ES-I3 (cell line): ENCODE measurements around the gene PNPO.
A peak's percentile ranks its signal among the peaks of the same experiment; 100 is the strongest.
"Not testable (repeated sequence)": the region's sequence is repeated elsewhere in the genome, so short reads cannot be mapped to it uniquely, and the experiment has no call there.

Experiments used
- H3K36me3 ChIP-seq: 2 replicates; pipeline ENCODE4 v1.6.1; 2013; ENCODE audit warnings: mild to moderate bottlenecking, low read length, control low read depth, moderate library complexity; ENCODE audit not compliant: insufficient read depth
- H3K4me1 ChIP-seq: 2 replicates; pipeline ENCODE4 v1.6.1; 2013; ENCODE audit warnings: mild to moderate bottlenecking, control low read depth, low read length; ENCODE audit not compliant: insufficient read depth
- H3K9ac ChIP-seq: 2 replicates; pipeline ENCODE4 v1.6.1; 2013; ENCODE audit warnings: low read depth, mild to moderate bottlenecking, low read length, moderate library complexity
- H3K9me3 ChIP-seq: 2 replicates; pipeline ENCODE4 v1.6.1; 2013; ENCODE audit warnings: mild to moderate bottlenecking, low read length, moderate library complexity; ENCODE audit not compliant: control insufficient read depth, insufficient read depth

PNPO gene

GRCh38 chr17:47929218-47930000 lies 12.0 kb upstream of the PNPO start:
- Histone ChIP-seq H3K9ac (no peak overlapping the region), H3K36me3 (peaks cover 3% of the 10 kb centered on the region; the same call in 1 of the 2 replicates), H3K4me1 (no peaks in the 10 kb centered on the region), H3K9me3 (no peaks in the 10 kb centered on the region)

- Histone ChIP-seq H3K9me3 (no peaks in the 10 kb centered on the region), H3K36me3 (peaks cover 3% of the 10 kb centered on the region; the same call in 1 of the 2 replicates), H3K9ac (no peak overlapping the region), H3K4me1 (no peaks in the 10 kb centered on the region; the same call in 1 of the 2 replicates)
Measured at GRCh38 chr17:47931848-47932247, 9.5 kb upstream of the PNPO start.

GRCh38 chr17:47934856-47935255 lies 6.5 kb upstream of the PNPO start:
- no peaks in the 10 kb centered on the region; the same call in 1 of the 2 replicates for H3K36me3 ChIP-seq
- no peaks in the 10 kb centered on the region; the same call in 1 of the 2 replicates for H3K4me1 ChIP-seq
- no peak overlapping the region for H3K9ac ChIP-seq
- no peaks in the 10 kb centered on the region for H3K9me3 ChIP-seq

- H3K36me3 ChIP-seq, H3K4me1 ChIP-seq, H3K9ac ChIP-seq, H3K9me3 ChIP-seq: not testable (repeated sequence)
Measured at GRCh38 chr17:47935468-47935867, 5.9 kb upstream of the PNPO start.

GRCh38 chr17:47935961-47936360 lies 5.4 kb upstream of the PNPO start:
- H3K9ac ChIP-seq = no peak overlapping the region
- no peaks in the 10 kb centered on the region; the same call in 1 of the 2 replicates for H3K36me3 ChIP-seq
- no peaks in the 10 kb centered on the region; the same call in 1 of the 2 replicates for H3K4me1 ChIP-seq
- H3K9me3 ChIP-seq = no peaks in the 10 kb centered on the region

GRCh38 chr17:47937941-47938340 lies 3.4 kb upstream of the PNPO start:
- Histone ChIP-seq H3K4me1 (peaks cover 5% of the 10 kb centered on the region; the same call in 1 of the 2 replicates), H3K36me3 (no peaks in the 10 kb centered on the region; the same call in 1 of the 2 replicates), H3K9ac (no peak overlapping the region), H3K9me3 (no peaks in the 10 kb centered on the region)

- H3K9ac ChIP-seq = peak overlapping the region; percentile 33; the same call in 1 of the 2 replicates
- no peaks in the 10 kb centered on the region for H3K36me3 ChIP-seq
- no peaks in the 10 kb centered on the region for H3K9me3 ChIP-seq
- H3K4me1 ChIP-seq = peaks cover 5% of the 10 kb centered on the region; the same call in 1 of the 2 replicates
Measured at GRCh38 chr17:47942096-47942510, 732 bp downstream of the PNPO start.

GRCh38 chr17:47942568-47942967 lies 1.2 kb downstream of the PNPO start:
- no peak overlapping the region for H3K9ac ChIP-seq
- H3K9me3 ChIP-seq = no peaks in the 10 kb centered on the region
- peaks cover 5% of the 10 kb centered on the region; the same call in 1 of the 2 replicates for H3K4me1 ChIP-seq
- H3K36me3 ChIP-seq = no peaks in the 10 kb centered on the region

GRCh38 chr17:47945080-47945479 lies 3.7 kb downstream of the PNPO start:
- no peaks in the 10 kb centered on the region for H3K36me3 ChIP-seq
- H3K9ac ChIP-seq = no peak overlapping the region
- H3K4me1 ChIP-seq = peaks cover 16% of the 10 kb centered on the region
- no peaks in the 10 kb centered on the region for H3K9me3 ChIP-seq

- Histone ChIP-seq H3K9me3 (no peaks in the 10 kb centered on the region), H3K4me1 (peaks cover 16% of the 10 kb centered on the region), H3K9ac (no peak overlapping the region), H3K36me3 (no peaks in the 10 kb centered on the region)
Measured at GRCh38 chr17:47945529-47946508, 4.4 kb downstream of the PNPO start.

GRCh38 chr17:47946516-47946915 lies 5.1 kb downstream of the PNPO start:
- H3K36me3 ChIP-seq = no peaks in the 10 kb centered on the region

GRCh38 chr17:47946929-47947397 lies 5.6 kb downstream of the PNPO start:
- no peaks in the 10 kb centered on the region for H3K9me3 ChIP-seq
- H3K9ac ChIP-seq = no peak overlapping the region
- no peaks in the 10 kb centered on the region for H3K36me3 ChIP-seq
- H3K4me1 ChIP-seq = peaks cover 16% of the 10 kb centered on the region

More at GRCh38 chr17:47946516-47946915, 5.1 kb downstream of the PNPO start:
- Histone ChIP-seq H3K9ac (no peak overlapping the region), H3K4me1 (peaks cover 16% of the 10 kb centered on the region), H3K9me3 (no peaks in the 10 kb centered on the region)

GRCh38 chr17:47948706-47949196 lies 7.4 kb downstream of the PNPO start:
- peaks cover 11% of the 10 kb centered on the region for H3K4me1 ChIP-seq
- H3K9me3 ChIP-seq = no peaks in the 10 kb centered on the region
- 0 out of 2 replicates have a peak overlapping the region, but pooled peaks have one; percentile 1 for H3K9ac ChIP-seq
- no peaks in the 10 kb centered on the region for H3K36me3 ChIP-seq

- peak overlapping the region; percentile 7; the same call in 1 of the 2 replicates for H3K9ac ChIP-seq
- H3K9me3 ChIP-seq = no peaks in the 10 kb centered on the region
- no peaks in the 10 kb centered on the region for H3K36me3 ChIP-seq
- H3K4me1 ChIP-seq = peaks cover 11% of the 10 kb centered on the region
Measured at GRCh38 chr17:47949197-47949759, 7.9 kb downstream of the PNPO start.
